ENCODE measurements around the gene SNAPC2.

DNA sequence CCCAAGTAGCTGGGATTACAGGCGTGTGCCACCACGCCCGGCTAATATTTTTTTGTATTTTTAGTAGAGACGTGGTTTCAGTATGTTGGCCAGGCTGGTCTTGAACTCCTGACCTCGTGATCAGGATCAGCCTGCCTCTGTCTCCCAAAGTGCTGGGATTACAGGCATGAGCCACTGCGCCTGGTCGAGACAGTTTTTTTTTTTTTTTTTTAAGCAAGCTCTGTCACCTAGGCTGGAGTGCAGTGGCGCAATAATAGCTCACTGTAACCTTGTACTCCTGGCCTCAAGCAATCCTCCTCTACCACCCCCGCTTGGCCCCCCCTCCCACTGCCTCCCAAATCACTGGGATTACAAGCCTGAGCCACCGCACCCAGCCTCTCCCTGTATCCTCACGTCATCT, 22.8 kb upstream of the SNAPC2 start:
- TF ChIP-seq, protein P1, sequence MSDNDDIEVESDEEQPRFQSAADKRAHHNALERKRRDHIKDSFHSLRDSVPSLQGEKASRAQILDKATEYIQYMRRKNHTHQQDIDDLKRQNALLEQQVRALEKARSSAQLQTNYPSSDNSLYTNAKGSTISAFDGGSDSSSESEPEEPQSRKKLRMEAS (IDR thresholded peaks at IDR 0.05; ENCODE audit: low read depth) = no peak
- TF ChIP-seq NRF1 (IDR thresholded peaks at IDR 0.05; ENCODE audit: low read depth, low read length) = no peak
- no peak for TF ChIP-seq EZH2phosphoT487 (IDR thresholded peaks at IDR 0.05; ENCODE audit: borderline replicate concordance, low read depth)
- no peak for TF ChIP-seq GATA2 (CRISPR knock-in tag; IDR thresholded peaks at IDR 0.05)
- TF ChIP-seq CTCF (IDR thresholded peaks at IDR 0.05) = no peak
- TF ChIP-seq SMC3 (IDR thresholded peaks at IDR 0.05; ENCODE audit: low read depth, low read length) = no peak
- no peak for TF ChIP-seq RAD21 (IDR thresholded peaks at IDR 0.05; ENCODE audit: low read length)
- TF ChIP-seq FOXM1 (IDR thresholded peaks at IDR 0.05; ENCODE audit: low read depth) = no peak
- TF ChIP-seq FOXJ3 (CRISPR knock-in tag; IDR thresholded peaks at IDR 0.05) = no peak
